Umbilical cord (tissue), 2 donors: ENCODE results near the gene EDAR. TPM values are rescaled to one million over a fixed set of nuclear protein-coding genes. Genes with fewer than 3 reads are reported as not detected.

Source experiments
- DNase-seq: peaks from one replicate; pipeline ENCODE4 v3.0.0-alpha.2; 2015; ENCODE audit warnings: low spot score
- total RNA-seq: library from RNA; depleted of rRNA; stranded (reverse); fragments of >200 nt; gene quantifications from one replicate; pipeline ENCODE4 v1.2.3, GENCODE V29; 2014; ENCODE audit warnings: low replicate concordance; ENCODE audit not compliant: insufficient read depth

EDAR gene
- total RNA-seq, 1 donor from 2014 or later: 1.2 TPM

DNA sequence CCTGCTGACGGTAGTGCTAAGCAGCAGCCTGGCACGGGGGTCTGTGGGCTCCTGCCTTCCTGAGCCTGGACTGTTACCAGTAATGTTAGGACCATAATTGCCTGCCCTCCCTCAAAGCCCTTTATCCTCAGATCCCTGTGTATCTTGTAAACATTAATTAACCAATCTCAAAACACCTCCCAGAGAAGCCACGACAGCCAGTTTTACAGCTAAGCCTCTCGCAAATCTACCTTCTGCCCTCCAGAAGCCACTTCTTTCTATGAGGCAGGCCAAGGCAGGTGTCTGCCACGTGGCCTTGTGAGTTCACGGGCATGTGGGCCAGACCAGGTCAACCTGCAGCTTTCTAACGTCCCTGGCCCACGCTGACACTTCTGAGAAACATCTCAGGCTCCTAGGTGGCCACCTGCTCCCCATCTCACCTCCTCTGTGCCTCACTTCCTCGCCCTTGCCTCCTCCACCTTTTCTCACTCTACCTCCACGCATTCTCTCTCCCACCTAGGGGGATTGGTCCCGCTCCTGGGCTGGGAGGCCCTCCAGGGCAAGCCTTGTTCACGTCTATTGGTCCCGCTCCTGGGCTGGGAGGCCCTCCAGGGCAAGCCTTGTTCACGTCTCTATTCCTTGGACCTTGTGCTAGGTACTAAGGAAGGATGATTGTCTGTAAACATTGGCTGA lies 64.3 kb downstream of the EDAR start:
- no peak for DNase-seq

- DNase-seq: peak; percentile 21
Measured at GRCh38 chr2:108923736-108924579, 65.1 kb downstream of the EDAR start.

- DNase-seq: no peak
Measured at GRCh38 chr2:108923019-108923700, 65.9 kb downstream of the EDAR start.

DNA sequence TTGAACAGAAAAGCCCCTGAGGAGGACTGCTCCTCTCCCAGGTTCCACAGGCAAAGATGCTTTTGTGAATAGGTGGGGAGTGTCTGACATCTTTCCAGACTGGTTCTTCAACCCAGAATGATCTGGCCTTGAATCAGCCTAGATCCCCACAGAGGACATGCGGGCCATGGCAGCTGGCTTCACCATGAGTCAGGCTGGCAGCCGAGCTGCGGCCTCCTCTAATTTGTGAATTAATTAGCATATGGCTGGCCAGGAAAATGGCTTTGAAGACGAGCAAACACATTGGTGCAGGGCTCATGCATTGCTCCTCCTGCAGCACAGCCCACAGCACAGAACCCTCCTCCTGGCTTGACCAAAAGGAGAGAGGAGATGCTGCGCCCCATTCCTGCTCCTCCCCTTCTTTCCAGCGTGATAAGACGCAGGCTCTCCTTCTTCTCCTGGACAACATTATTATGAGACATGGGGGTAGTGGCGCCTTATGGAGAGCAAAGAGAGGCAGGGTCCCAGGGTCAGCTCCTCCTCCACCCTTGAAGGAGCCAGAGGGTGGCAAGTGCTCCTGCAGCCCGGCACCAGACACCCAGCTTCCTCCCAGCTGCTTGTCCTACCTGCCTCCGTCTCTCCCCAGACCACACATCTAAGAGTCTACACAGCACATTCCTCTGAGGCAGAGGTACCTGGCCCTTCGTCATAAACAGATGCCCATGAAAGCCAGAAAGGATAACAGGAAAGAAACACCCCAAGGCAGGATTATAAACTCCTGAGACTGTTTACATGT lies 66.7 kb downstream of the EDAR start:
- DNase-seq: peak; percentile 48

DNA sequence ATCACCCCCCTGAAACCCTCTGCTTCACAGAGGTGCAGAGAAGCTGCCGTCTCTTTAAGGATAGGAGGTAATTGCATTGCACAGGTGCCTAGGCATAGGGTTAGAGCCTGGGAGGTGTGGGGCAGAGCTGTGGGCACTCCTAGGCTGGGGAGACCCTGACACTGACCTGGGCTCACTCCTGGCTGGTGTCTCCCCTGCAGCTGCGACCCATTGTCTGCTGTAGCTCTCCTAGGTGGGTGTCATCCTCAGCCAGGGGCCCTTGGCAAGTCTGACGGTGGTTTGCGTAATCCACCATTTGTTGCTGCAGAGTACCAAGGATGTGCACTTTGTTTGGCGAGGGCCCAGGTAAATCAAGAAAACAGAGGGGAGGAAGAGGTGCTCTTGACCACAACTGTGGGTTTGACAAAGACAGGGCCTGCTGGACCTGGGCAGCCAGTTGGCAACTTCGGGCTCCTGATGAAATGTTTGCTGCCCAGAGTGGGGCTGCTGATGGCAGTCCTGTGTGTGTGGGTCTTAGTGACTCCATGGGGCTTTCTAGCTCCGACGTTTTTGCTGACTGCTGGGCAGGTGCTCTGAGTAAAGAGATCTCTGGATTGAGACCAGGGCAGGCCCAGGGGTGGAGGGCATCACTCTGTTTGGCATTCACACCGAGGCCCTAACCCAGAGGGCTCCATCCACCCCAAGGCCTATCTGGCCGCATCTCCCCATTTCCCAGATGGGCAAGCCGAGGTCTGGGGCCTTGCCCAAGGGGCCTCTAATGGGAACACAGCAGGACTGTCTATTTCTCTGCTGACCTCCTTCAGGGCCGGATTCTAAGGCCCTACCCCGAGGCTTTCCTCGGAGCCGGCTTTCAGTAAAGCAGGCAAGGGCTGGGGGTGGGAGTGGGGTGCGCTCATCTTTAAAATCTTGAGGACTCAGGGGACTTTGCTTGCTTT lies 67.7 kb downstream of the EDAR start:
- no peak for DNase-seq

- DNase-seq: no peak
Measured at GRCh38 chr2:108920686-108921085, 68.3 kb downstream of the EDAR start.

DNA sequence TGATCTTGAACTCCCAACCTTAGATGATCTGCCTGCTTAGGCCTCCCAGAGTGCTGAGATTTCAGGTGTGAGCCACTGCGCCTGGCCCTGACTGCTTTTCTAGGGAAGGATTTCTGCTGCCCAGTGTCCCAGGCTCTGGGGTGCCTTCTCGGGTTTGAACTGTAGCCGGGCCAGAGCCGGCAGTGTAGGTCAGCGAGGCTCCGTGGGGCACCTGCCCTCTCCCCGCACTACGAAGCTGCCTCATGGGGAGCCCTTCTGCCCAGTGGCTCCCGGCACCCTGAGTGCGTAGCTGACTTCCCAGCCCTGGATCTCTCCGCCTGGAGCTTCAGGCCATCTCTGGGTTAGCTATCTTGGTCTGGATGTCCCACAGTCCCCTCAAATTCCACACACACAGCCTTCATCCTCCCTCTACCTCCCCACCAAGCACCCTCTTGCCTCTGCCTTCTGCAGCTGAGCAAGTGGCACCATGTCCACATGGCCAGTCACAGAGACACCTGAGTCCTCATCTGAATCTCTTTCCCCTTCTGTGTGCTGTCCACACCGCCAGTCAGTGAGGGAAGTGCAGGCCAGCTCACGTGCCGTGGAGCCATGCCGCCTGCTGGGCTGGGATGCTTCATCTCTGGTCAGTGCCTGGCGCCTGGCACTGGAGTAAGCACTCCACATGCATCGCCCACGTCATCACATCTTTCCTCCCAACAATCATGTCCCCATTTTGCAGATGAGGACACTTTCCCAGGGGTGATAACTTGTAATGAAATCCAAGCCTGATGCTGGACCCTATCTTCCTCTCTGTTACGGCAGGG lies 69.2 kb downstream of the EDAR start:
- DNase-seq: no peak

DNA sequence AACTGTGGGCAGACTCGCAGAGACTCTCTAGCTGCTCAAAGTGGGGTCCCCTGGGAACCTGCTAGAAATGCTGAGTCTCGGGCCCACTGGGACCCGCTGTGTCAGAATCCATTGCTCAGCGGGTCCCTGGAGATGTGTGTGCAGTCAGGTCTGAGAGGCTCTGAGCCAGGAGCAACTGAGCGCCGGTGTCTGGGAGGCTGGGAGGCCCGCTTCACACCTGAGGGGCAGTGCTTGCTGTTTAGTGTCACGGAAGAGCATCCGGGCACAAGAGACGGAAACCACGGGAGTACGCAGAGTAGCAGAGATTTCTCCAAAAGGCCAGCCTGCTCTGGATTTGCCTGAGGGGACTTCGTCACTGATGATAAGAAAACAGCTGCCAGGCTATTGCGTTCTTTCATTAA lies 70.1 kb downstream of the EDAR start:
- DNase-seq: no peak

DNA sequence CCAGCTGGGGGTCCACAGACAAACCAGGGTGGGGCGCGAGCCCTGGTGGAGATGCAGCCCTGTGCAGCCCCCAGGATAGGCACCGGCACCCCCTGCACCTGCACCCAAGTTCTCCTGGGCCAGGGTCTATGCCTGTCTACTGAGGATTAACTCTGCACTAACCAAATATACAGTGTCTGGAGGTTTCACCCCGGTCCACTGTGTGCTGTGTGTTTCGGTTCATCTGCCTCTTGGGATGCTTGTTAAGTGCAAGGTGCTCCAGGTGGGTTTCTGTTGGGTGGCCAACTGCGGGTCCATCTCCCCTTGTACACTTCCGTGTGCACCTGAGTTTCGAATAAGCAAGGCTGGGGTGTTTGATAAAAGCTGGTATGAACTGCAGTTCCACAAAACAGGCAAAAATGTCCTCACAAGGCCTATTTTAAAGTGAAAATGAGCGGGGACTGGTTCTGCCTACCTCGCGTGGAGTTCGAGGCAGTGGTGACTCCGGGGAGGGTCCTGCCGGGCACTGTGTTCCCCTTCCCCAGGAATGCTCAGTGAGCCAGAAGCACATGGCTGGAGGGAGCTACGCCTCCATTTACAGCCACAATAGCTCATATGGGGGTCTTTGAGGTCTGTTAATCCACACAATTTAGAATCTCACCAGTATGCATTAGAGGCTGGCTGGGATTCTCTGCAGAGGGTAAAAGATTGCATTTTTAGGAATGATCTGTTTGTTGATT lies 70.7 kb downstream of the EDAR start:
- DNase-seq: no peak

DNA sequence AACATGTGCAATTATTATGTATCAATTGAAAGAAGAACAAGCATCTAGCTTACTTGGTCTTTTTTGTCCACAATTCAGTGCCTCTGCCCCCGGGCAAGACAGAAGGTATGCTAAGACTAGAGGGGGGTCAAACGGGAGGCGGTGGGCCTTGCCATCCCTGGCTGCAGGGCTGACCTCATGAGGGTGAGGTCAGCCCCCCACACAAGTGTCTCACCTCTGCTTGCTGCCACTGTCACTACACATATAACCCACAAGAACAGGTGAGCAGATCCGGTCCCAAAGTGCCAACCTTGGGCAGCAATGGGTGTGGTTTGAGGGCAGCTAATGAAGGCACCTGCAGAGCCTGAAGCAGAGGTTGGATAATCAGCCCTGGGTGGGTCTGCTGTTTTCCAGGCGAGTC lies 71.5 kb downstream of the EDAR start:
- no peak for DNase-seq

- no peak for DNase-seq
Measured at GRCh38 chr2:108916796-108917421, 72.1 kb downstream of the EDAR start.

GRCh38 chr2:108916122-108916795 lies 72.8 kb downstream of the EDAR start:
- DNase-seq: no peak

DNA sequence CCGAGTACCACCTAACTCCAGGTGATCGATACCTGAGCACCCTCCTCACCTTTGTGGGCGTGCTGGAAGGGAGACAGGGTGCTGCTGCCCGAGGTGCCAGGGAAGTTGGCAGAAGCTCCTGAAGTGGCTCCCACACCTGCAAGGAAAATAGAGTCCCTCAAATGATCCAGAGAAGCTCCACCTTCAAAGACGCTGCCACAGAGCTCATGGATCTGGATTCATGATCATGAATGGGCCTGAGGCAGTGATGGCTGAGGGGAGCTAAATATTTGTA lies 76.5 kb downstream of the EDAR start:
- no peak for DNase-seq

- DNase-seq: no peak
Measured at GRCh38 chr2:108911807-108912628, 77.0 kb downstream of the EDAR start.

DNA sequence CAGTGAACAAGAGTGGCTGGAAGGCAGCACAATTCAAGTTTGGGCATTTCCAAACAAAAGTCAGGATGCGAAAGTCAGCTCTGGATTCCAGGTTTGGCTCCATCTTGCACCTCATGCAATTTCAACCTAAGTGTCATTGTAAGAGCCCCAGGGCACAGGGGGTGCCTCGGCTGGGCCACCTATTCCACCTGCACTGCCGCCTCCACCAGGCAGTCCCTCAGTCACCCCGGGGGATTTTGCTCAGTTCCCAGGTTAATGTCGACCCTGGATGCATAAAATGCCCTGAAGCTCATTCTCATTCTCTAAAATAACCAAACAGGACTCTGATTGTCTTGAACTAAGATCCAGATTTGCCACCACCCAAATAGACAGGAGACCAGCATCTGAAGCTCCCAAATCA lies 77.6 kb downstream of the EDAR start:
- DNase-seq: no peak

DNA sequence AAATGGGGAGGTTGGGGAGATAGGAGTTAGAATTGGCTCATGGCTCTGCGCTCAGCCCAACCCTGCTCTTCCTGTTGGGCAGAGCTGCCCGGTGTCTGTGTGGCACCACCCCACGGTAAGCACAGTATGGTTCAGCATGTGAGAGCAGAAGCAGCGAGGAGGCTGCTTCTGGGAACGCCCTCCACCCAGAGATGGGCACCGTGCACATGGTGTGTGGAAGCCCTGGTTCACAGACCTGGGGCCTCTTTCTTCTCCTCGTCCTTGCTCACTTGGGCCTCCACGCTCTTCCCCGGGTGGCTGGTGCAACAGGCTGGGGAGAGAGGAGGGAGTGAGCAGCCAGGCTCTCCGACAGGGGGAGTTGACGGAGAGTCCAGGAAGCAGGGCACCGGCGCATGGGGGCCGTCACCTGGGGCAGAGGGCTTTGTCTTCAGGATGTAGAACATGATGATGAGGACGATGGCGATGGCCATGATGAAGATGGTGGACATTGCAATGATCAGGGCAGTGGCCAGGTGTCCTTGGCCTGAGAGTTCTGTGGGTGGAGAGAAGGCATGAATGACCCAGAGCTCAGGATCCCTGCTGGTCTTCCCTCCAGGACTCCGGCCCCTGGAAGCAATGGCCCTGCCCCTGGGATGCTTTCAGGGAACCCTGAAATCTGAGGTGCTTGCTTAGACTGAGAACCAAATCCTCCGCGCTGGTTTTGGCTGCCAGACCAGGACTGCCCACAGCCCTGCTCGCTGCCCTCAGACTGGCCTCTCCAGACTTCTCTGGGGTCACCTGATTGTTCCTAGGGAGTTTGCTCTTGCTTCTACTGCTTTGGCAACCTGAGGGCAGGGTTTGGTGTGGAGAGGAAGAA lies 78.3 kb downstream of the EDAR start:
- DNase-seq: no peak
